Subcutaneous abdominal adipose tissue (tissue), 5 donors: ENCODE results near the gene RBM4.
A peak's percentile ranks its signal among the peaks of the same experiment; 100 is the strongest.
"Not testable (repeated sequence)": the region's sequence is repeated elsewhere in the genome, so short reads cannot be mapped to it uniquely, and the experiment has no call there.

ENCODE experiments used
- H3K27ac ChIP-seq: one replicate; pipeline ENCODE4 v1.7.0; 2013; ENCODE audit warnings: low read depth, mild to moderate bottlenecking, inconsistent platforms, low read length, moderate library complexity
- H3K27me3 ChIP-seq, 5 donors: one replicate each; pipeline ENCODE4 v1.7.0; 2013; ENCODE audit warnings: low read length in 5 of 5, inconsistent platforms in 1 of 5; ENCODE audit not compliant: control insufficient read depth in 5 of 5, insufficient read depth in 4 of 5
- H3K36me3 ChIP-seq, 5 donors: one replicate each; pipeline ENCODE4 v1.7.0; 2013; ENCODE audit warnings: low read length in 5 of 5; ENCODE audit not compliant: control insufficient read depth in 5 of 5, insufficient read depth in 5 of 5
- H3K4me1 ChIP-seq, 5 donors: one replicate each; pipeline ENCODE4 v1.7.0; 2013; ENCODE audit warnings: low read length in 5 of 5, mild to moderate bottlenecking in 3 of 5, moderate library complexity in 1 of 5; ENCODE audit not compliant: control insufficient read depth in 5 of 5, insufficient read depth in 5 of 5
- H3K4me3 ChIP-seq, 5 donors: one replicate each; pipeline ENCODE4 v1.7.0; 2013; ENCODE audit warnings: low read length in 5 of 5, low read depth in 1 of 5
- H3K9ac ChIP-seq, 5 donors: one replicate each; pipeline ENCODE4 v1.7.0; 2013; ENCODE audit warnings: low read length in 5 of 5, mild to moderate bottlenecking in 4 of 5, moderate library complexity in 3 of 5
- H3K9me3 ChIP-seq, 5 donors: one replicate each; pipeline ENCODE4 v1.7.0; 2013; ENCODE audit warnings: low read length in 5 of 5; ENCODE audit not compliant: control insufficient read depth in 5 of 5
- donor health status: healthy.
- donor health status: healthy.
- donor health status: healthy.
- donor health status: healthy.
- donor health status: healthy.

Gene RBM4

GRCh38 chr11:66629356-66629755 is 9.1 kb upstream of the RBM4 start:
- Histone ChIP-seq H3K9ac (no peak overlapping the region), H3K9me3 (no peaks in the 10 kb centered on the region), H3K36me3 (peaks cover 10 to 67% (median 57%) of the 10 kb centered on the region in 5 donors), H3K27ac (no peak overlapping the region), H3K4me3 (no peak overlapping the region), H3K4me1 (peaks cover 0 to 36% (median 24%) of the 10 kb centered on the region in 5 donors), H3K27me3 (no peaks in the 10 kb centered on the region)

DNA sequence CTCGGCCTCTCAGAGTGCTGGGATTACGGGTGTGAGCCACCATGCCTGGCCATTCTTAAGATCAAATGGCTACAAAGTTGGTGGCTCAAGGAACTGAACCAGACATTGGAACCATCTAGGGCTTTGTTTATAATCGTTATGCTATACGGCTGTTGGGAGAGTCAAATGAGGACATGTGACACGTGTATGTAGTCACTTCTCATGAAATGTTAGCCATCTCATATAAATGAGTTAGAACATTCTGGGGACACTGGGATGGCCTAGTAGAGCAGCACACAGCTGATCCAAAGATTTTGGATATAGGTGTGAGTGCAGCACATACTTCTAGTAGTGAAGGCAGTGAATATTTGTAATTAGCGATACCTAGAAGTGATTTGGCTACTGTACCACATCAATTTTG is 6.6 kb upstream of the RBM4 start:
- H3K27ac ChIP-seq: no peak overlapping the region
- no peak overlapping the region for H3K9ac ChIP-seq
- H3K4me1 ChIP-seq: peaks cover 0 to 14% (median 7%) of the 10 kb centered on the region in 5 donors
- no peaks in the 10 kb centered on the region for H3K9me3 ChIP-seq
- H3K36me3 ChIP-seq: peaks cover 10 to 46% (median 32%) of the 10 kb centered on the region in 5 donors
- H3K27me3 ChIP-seq: no peaks in the 10 kb centered on the region
- no peak overlapping the region for H3K4me3 ChIP-seq

DNA sequence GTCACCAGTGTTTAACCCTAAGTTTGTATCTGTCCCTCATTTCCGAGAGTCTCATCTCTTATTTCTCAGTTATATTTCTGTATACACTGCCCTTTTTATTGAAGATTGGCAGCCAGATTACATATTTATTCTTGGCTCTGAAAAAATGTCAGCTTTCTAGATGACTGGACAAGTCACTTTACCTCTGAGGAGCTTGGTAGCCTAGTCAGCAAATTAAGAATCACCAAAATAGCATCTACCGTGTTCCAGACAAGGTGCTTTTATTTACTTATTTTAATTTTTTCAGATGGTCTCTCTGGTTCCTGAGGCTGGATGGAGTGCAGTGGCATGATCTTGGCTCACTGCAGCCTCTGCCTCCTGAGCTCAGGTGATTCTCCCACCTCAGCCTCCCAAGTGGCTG is 5.6 kb upstream of the RBM4 start:
- H3K27me3 ChIP-seq: no peaks in the 10 kb centered on the region
- no peak overlapping the region for H3K27ac ChIP-seq
- peaks cover 0 to 14% (median 12%) of the 10 kb centered on the region in 5 donors for H3K4me1 ChIP-seq
- H3K36me3 ChIP-seq: peaks cover 10 to 35% (median 22%) of the 10 kb centered on the region in 5 donors
- no peak overlapping the region for H3K4me3 ChIP-seq
- H3K9ac ChIP-seq: no peak overlapping the region
- H3K9me3 ChIP-seq: no peaks in the 10 kb centered on the region

DNA sequence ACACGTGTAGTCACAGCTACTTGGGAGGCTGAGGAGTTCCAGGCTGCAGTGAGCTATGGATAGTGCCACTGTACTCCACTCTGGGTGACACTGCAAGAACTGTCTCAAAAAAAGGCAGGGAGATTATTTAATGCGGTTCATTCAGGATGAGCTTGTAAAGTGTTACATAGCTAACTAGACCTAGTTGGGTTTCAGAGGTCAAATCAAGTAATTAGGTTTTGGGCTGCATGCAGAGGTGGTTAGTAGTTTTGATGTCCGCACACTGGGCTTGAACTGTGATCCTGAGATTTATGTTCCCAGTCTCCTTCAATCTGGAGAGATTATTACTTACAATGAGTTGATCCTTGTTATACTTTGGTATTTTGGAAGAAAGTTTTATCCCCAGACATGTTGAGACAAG is 2.1 kb upstream of the RBM4 start:
- Histone ChIP-seq H3K4me1 (peaks cover 9 to 41% (median 40%) of the 10 kb centered on the region in 5 donors), H3K27ac (no peak overlapping the region), H3K27me3 (no peaks in the 10 kb centered on the region), H3K36me3 (peaks cover 7 to 19% (median 18%) of the 10 kb centered on the region in 5 donors), H3K9ac (no peak overlapping the region), H3K4me3 (no peak overlapping the region), H3K9me3 (no peaks in the 10 kb centered on the region)

DNA sequence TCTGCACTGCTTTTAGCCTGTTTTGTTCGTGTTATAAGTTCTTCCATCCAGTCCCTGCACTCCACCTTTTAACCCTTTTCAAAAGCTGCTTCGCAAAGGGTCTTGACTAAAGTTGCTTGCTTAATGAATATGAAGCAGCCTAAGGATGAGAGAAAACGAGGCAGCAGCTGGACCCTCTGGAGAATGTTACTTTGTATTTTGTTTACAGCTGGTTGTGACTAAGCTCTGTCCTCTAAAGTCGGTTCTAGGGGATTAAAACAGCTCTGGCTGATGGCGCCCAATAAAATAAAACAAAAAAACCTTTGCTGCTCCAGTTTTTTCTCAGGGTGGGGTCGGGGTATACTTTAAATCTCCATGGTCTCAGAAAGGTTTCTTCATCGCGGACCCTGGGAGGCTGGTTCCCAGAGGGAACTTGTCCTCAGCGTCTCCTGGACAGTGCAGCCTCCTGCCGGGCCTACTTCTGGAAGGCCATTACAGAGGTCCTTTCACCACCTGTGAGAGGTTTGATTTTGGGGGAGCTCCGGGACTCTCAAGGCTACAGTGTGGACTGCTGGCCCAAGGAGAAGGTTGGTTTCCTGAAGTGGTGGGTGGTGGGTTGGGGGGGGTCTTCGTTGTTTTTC is 836 bp upstream of the RBM4 start:
- Histone ChIP-seq H3K9ac (peak overlapping the region; percentile 10 to 74 (median 64)), H3K9me3 (no peaks in the 10 kb centered on the region), H3K36me3 (peaks cover 7 to 28% (median 23%) of the 10 kb centered on the region in 5 donors), H3K4me3 (peak overlapping the region; percentile 74 to 98 (median 94)), H3K27me3 (no peaks in the 10 kb centered on the region), H3K4me1 (peaks cover 13 to 47% (median 45%) of the 10 kb centered on the region in 5 donors), H3K27ac (peak overlapping the region; percentile 81)

DNA sequence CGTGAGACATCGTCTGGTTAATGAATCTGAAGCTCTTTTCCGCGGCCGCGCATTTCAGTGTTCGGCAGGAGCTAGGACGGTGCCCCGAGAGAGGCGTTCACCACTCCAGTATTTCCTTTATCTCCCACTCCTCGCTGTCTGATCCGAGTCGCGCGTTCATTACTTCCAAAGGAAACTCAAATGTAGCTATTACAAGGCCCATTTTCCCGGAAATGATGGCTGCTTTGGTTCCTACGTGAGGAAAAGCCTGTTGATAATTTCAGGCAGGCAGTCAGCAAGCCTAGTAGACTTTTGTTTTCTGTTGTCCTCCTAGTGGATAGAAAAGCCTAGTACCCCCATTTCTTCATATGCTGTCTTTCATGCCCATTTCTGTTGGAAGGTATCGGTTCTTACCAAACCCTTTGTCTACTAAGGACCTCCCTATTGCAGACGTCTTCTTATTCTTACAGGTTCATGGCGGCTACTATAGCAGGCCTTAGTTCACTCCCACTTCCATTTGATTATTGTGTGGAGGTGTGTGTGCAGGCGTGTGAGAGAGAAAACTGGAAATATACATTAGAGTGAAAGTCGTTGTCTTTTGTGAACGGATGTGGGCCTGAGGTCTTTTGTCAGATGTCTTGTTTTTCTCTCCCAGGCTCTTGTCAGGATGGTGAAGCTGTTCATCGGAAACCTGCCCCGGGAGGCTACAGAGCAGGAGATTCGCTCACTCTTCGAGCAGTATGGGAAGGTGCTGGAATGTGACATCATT is 737 bp downstream of the RBM4 start:
- Histone ChIP-seq H3K9me3 (no peaks in the 10 kb centered on the region), H3K36me3 (peaks cover 9 to 39% (median 30%) of the 10 kb centered on the region in 5 donors), H3K4me3 (peak overlapping the region; percentile 86 to 98 (median 94)), H3K27ac (peak overlapping the region; percentile 97), H3K27me3 (no peaks in the 10 kb centered on the region), H3K9ac (peak overlapping the region; percentile 75 to 99 (median 94)), H3K4me1 (peaks cover 14 to 62% (median 61%) of the 10 kb centered on the region in 5 donors)

GRCh38 chr11:66639814-66640340 is 1.4 kb downstream of the RBM4 start:
- H3K9ac ChIP-seq: peak overlapping the region in 1 of 5 donors; percentile 97
- H3K9me3 ChIP-seq, H3K27me3 ChIP-seq: not testable (repeated sequence)
- H3K27ac ChIP-seq: peak overlapping the region; percentile 97
- H3K36me3 ChIP-seq: peaks cover 16 to 45% (median 35%) of the 10 kb centered on the region in 5 donors
- H3K4me1 ChIP-seq: peaks cover 14 to 69% (median 67%) of the 10 kb centered on the region in 5 donors
- H3K4me3 ChIP-seq: peak overlapping the region; percentile 86 to 98 (median 94)

- Histone ChIP-seq H3K4me3 (peak overlapping the region; percentile 34 to 98 (median 41)), H3K27me3 (no peaks in the 10 kb centered on the region), H3K4me1 (peaks cover 17 to 83% (median 77%) of the 10 kb centered on the region in 5 donors), H3K9me3 (no peaks in the 10 kb centered on the region), H3K27ac (no peak overlapping the region), H3K9ac (peak overlapping the region in 2 of 5 donors; percentile 65 to 73), H3K36me3 (peaks cover 29 to 62% (median 50%) of the 10 kb centered on the region in 5 donors)
Observed at GRCh38 chr11:66641834-66642233, 3.3 kb downstream of the RBM4 start.

DNA sequence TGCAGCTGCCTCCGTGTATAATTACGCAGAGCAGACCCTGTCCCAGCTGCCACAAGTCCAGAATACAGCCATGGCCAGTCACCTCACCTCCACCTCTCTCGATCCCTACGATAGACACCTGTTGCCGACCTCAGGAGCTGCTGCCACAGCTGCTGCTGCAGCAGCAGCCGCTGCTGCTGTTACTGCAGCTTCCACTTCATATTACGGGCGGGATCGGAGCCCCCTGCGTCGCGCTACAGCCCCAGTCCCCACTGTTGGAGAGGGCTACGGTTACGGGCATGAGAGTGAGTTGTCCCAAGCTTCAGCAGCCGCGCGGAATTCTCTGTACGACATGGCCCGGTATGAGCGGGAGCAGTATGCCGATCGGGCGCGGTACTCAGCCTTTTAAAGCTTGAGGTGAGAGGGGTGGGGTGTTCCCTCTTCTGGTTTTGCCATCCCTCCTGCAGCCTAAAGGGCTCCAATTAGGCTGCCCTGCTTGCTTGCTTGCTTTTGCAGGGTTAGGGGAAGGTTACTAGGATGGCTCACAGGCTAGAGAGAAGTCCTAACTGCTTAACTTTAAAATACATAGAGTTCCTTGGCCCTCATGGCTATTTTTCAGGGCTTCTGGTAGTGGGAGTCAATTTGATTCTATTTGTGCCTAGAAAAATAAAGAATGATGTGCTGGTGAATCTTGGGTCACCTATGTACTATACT is 5.4 kb downstream of the RBM4 start:
- H3K9ac ChIP-seq: peak overlapping the region in 3 of 5 donors; percentile 7 to 38 (median 12)
- no peaks in the 10 kb centered on the region for H3K9me3 ChIP-seq
- peaks cover 17 to 74% (median 69%) of the 10 kb centered on the region in 5 donors for H3K4me1 ChIP-seq
- no peak overlapping the region for H3K27ac ChIP-seq
- H3K4me3 ChIP-seq: peak overlapping the region in 4 of 5 donors; percentile 8 to 26 (median 22)
- peaks cover 34 to 73% (median 58%) of the 10 kb centered on the region in 5 donors for H3K36me3 ChIP-seq
- no peaks in the 10 kb centered on the region for H3K27me3 ChIP-seq
